NB4 (cell line): ENCODE results near the gene TBL2.

Source experiments
- POLR2A ChIP-seq: IDR thresholded peaks from 2 replicates; pipeline ENCODE4 v1.6.1; 2011; ENCODE audit warnings: mild to moderate bottlenecking; ENCODE audit not compliant: insufficient read length; ENCODE audit errors: extremely low read depth
- TF ChIP-seq, protein P1 (sequence below): IDR thresholded peaks from one replicate; pipeline ENCODE4 v1.5.1; 2012; ENCODE audit warnings: low read depth, low read length
- TF ChIP-seq, protein P2 (sequence below): IDR thresholded peaks from 2 replicates; pipeline ENCODE4 v1.6.1; 2011; ENCODE audit warnings: low read depth, low read length

DNA sequence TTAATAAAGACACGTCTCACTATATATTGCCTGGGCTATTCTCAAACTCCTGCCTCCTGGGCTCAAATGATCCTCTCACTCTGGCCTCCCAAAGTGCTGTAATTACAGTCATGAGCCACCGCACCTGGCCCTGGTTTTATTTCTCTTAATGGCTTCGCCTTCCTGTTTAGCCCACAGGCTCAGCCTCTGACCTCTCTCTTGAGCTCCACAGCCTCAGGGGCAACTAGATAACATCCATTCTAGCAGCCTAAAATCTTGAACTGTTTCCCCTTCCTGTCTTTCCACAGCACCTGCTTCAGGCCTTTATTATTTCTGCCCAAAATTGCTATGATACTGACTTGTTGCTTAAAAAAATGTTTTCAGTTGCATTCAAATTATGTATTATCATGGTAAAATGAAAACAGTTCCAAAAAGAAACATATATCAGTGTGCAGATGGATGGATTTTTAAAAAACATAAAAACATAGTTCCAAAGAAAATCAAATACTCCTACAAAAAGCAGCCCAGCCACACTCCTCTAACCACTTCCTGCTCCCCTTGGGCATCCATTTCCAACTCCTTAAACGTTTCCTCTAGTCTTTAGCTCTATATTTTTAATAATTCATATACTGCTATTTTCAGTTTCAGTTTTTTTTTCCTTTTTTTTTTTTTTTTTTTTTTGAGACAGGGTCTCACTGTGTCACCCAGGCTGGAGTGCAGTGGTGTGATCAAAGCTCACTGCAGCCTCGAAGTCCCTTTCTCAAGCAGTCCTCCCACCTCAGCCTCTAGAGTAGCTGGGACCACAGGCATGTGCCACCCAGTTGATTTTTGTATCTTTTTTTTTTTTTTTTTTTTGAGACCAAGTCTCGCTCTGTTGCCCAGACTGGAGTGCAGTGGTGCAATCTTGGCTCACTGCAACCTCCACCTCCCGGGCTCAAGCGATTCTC is 51.2 kb downstream of the TBL2 start:
- TF ChIP-seq, protein P1, sequence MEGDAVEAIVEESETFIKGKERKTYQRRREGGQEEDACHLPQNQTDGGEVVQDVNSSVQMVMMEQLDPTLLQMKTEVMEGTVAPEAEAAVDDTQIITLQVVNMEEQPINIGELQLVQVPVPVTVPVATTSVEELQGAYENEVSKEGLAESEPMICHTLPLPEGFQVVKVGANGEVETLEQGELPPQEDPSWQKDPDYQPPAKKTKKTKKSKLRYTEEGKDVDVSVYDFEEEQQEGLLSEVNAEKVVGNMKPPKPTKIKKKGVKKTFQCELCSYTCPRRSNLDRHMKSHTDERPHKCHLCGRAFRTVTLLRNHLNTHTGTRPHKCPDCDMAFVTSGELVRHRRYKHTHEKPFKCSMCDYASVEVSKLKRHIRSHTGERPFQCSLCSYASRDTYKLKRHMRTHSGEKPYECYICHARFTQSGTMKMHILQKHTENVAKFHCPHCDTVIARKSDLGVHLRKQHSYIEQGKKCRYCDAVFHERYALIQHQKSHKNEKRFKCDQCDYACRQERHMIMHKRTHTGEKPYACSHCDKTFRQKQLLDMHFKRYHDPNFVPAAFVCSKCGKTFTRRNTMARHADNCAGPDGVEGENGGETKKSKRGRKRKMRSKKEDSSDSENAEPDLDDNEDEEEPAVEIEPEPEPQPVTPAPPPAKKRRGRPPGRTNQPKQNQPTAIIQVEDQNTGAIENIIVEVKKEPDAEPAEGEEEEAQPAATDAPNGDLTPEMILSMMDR = no peak
- TF ChIP-seq POLR2A = no peak
- TF ChIP-seq, protein P2, sequence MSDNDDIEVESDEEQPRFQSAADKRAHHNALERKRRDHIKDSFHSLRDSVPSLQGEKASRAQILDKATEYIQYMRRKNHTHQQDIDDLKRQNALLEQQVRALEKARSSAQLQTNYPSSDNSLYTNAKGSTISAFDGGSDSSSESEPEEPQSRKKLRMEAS = peak; percentile 23; the same call in 1 of the 2 replicates
